Heart left ventricle (tissue), 13 donors: Measurements from ENCODE around the gene HLA-DRB1.

ENCODE experiments used
- CTCF ChIP-seq, 12 donors: fragments of 200-600 bp; sonication (generic) in 4 of 12; IDR thresholded peaks; one replicate each; pipeline versions ENCODE4 v1.5.0 to v1.8.0; 2018 to 2022; ENCODE audit warnings: antibody characterized with exemption in 12 of 12, mild to moderate bottlenecking in 5 of 12
- POLR2A ChIP-seq, 2 donors: fragments of 450-650 bp; IDR thresholded peaks; one replicate each; pipeline ENCODE4 v1.6.1; 2017; ENCODE audit warnings: antibody characterized with exemption in 2 of 2, mild to moderate bottlenecking in 2 of 2, moderate library complexity in 2 of 2
- donor health status: ischemic (EF 13 %, LVEDD 7.1; RV severe dilation, severe dysfunction).
- donor health status: DM: no; HTN: yes; CAD: no.
- donor health status: DM: no; HTN: no; CAD: no.
- donor health status: ischemic (EF 25% LVEDD 6.9; RV normal size, moderate dysfunction).
- donor health status: ischemic (EF 25% LVEDD 5.7; RV mildly dilated, moderate dysfunction).
- donor health status: ischemic (EF 35%, LVEDD 5.7; RV mildly dilated, moderate dysfunction).
- donor health status: nonischemic (EF 11% LVEDD 7.7; RV severe dilation, severe dysfunction).
- donor health status: DM: yes; HTN: yes; CAD: no.
- donor health status: PGD.
- donor health status: ischemic (EF 29% LVEDD 5.4; RV normal size, mild dysfunction).
- donor health status: nonischemic (EF 23%, LVEDD 6.1; RV moderate dilation, normal function).

- TF ChIP-seq CTCF (IDR thresholded peaks at IDR 0.05) (no peak), POLR2A (IDR thresholded peaks at IDR 0.05) (no peak)
Observed at GRCh38 chr6:32558426-32559057, 31.1 kb downstream of the HLA-DRB1 start.
